G401 (cell line): ENCODE data around the gene RARA. TPM values are rescaled to one million over a fixed set of nuclear protein-coding genes. Genes with fewer than 3 reads are reported as not detected.
"Not testable (repeated sequence)": the region's sequence is repeated elsewhere in the genome, so short reads cannot be mapped to it uniquely, and the experiment has no call there.

Experiments
- DNase-seq: peaks from one replicate; pipeline ENCODE4 v3.0.0-alpha.2; 2015; ENCODE audit warnings: low spot score
- in situ Hi-C: cut with HindIII; loops from 2 replicates; pipeline ENCODE4 v1.10.0; 2016; ENCODE audit warnings: low sequenced_read_pairs, mixed read lengths
- total RNA-seq: library from RNA; depleted of rRNA; stranded (reverse); fragments of >200 nt; shearing (Covaris generic); gene quantifications from 2 replicates; pipeline ENCODE4 v1.2.3, GENCODE V29; 2014

The RARA gene
- total RNA-seq, 1 experiment from 2014 or later: 11.8 TPM

DNA sequence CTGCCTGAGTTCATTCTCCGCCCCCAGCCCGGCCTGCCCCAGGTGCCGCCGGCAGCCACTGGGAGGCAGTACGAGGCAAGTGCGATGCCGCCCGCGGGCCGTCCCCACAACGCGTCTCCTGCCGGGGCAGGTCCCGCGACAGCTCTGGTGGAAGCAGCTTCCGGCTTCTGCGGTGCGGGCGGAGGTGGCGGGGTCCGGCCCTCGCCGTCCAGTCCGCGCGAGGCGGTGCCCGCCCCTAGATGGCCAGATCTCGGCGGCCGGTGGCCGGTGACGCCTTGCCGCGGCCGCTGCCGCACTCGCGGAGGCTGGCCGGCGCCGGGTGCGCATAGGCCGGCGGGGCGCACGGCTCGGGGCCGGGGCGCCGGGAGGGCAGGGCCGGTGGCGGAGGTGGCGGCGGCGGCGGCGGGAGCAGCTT, 53.7 kb downstream of the RARA start:
- DNase-seq: no peak
- in situ Hi-C loops: no loop called here

DNA sequence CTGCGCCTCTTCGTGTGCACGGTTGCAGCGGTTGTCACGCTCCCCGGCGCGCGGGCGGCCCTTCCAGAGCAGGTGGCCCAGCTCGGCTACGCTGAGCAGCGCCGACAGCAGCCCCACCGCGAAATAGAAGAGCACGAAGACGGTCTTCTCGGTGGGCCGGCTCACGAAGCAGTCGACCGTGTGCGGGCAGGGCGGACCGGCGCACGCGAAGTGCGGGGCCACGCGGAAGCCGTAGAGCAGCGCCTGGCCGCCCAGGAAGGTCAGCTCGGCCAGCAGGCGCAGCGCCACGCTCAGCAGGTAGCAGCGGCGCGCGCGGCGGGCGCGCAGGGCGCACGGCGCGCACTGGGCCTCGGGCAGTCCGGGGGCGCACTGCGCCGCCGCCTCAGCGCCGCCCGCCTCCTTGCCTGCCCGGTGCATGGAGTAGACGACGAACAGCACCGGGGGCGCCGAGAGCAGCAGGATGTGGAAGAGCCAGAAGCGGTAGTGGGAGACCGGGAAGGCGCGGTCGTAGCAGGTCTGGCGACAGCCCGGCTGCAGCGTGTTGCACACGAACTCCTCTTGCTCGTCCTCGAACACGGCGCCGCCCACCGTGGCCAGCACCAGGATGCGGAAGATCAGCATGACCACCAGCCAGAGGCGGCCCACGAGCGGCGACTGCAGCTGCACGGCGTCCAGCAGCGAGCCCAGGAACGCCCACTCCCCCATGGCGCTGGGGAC, 54.3 kb downstream of the RARA start:
- in situ Hi-C loops: no loop called here
- no peak for DNase-seq

DNA sequence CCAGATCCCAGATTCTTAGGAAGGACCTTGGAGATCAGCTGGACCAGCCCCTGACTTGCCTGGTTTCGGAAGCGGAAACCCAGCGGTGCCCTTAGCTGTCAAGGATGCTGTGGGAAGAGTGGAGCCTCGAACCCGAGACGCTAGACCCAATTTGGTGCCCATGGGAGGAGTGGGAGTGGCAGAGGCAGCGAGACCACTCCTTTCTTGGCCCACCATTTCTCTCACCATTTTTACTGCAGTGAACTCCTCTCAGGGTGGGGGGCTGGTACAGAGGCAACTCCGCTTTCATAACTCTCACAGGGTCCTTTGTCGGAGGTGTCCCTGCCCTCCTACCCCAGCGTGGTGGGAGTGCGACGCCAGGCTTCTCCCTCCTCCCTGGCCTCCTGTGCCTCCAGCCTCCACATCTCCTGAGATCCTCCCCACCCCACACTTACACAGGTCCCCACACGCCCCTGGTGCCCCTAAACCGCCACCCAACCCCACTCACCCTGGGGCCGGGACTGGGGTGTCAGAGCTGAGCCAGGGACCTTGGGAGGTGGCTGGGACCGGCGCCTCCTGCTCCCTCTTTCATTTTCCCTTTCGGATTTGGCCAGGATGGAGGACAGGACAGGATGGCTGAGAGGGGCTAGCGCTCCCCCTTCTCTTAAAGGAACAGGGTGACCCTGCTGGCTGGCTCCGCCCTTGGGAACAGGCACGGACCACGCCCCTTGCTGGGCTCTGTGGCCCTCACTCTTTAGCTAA, 55.3 kb downstream of the RARA start, which contains the start of gene GJD3:
GJD3 (minus strand) TSS at position 617 of the 741 bp plus-strand sequence. CDS start 922 bp downstream, outside the sequence.
- in situ Hi-C loops: no loop called here
- no peak for DNase-seq

DNA sequence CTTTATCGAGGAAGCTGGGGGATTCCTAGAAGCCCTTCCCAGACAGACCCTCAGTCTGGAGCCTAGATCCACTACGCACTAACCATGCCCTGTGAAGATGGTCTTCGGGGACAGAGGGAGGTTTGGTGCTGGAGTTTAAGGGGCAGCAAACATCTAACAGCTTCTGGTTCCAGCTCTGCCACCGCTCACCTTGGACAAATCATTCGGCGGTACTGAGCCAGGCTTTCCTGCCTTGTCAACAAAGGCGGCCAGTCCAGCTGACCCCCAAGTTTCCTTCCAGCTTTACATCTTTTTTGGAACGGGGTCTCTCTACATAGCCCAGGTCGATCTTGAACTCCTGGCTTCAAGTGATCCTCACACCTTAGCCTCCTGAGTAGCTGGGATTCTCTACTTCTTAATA, 55.9 kb downstream of the RARA start:
- DNase-seq: no peak
- in situ Hi-C loops: no loop called here

DNA sequence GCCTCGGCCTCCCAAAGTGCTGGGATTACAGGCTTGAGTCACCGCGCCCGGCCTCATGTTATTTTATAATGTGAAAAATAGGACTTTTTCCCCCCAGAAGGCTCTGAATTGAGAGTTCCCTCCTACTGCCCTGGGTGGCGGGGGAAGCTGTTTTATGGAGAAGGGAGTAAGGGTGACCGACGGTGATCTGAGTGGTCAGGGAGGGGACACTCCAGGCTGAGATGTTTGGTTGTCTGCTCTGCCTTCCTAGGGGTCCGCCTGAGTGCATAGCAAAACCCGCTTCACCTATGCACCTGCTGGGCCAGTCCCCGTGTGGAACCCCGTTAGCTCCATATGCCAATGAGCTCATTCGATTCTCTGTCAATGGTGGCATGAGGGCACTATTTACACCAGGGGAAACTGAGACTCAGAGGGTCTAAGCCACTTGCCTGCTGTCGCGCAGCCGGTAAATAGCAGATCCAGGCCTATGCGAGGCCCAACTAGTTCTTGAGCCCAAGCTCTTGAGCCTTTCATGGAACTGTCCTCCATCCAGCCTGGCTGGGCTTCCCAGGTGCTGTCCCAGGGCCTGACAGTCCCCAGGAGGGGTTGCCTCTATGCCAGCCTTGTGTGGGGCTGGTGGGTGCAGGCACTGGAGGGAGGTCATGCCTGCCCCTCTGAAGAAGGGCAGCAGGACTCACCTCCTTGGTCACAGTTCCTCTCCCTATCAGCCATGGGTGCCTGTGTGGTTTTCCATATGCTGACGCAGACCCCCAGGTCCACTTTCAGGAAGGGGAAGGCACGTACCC, 57.3 kb downstream of the RARA start:
- in situ Hi-C loops: no loop called here
- no peak for DNase-seq

DNA sequence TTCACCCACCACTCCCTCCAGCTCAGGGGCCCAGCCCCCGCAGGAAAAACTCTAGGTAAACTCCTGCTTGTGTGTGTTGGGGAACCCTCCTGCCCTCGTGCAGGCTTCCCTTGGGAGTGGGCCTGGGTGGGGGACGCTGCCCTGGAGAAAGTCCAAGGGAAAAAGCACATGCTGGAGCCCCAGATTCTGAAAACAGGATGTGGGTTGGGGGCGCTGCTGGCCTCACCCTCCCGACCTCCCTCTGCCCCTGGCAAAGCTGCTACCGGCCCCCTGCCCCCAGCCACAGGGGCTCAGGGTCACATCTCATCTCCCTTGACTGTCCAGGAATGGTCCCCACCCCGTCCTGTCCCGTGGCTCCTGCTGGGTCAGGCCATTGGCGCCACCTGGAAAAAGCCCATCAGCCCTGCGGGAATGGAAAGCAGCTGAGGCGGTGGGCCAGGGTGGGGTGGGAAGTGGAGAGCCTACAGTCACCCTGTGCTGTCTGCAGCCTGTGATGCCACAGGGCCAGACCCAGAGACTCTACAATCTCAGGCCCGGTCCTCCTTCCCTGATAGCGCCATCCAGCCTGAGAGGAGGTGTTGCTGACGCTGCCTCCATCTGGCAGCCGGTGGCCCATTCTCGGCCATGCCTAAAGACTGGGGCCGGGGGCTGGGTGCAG, 58.0 kb downstream of the RARA start:
- in situ Hi-C loops: no loop called here
- no peak for DNase-seq

DNA sequence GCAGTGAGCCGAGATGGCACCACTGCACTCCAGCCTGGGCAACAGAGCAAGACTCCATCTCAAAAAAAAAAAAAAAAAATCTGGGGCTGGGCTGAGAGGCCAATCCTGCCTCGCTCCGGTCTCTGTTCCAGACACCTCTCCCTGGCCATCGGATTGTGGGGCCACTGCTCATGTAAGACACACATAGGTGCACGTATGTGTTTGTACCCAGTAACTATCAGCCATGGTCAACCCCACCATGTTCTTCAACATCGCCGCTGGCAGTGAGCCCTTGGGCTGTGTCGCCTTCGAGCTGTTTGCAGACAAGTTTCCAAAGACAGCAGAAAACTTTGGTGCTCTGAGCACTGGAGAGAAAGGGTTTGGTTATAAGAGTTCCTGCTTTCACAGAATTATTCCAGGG, 58.7 kb downstream of the RARA start:
- in situ Hi-C loops, DNase-seq: not testable (repeated sequence)

DNA sequence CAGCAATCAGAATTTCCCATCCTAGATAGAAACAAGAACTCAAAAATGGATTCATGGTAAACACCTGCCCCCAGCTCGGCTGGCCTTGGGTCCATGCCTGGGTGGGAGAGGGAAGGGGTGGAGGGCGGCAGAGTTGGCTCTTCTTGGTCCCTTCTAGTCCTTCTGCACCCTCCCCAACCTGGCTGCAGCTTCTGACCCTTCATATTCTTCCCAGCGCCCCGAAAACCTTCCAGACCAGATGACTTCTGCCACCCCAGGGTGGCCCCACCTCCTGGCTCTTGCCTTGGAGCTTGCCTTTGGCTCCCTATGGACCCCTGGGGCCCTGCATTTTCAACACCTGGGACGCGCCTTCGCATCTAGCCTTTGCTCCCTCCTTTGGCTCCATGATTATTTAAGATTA, 60.9 kb downstream of the RARA start:
- in situ Hi-C loops: no loop called here
- no peak for DNase-seq

DNA sequence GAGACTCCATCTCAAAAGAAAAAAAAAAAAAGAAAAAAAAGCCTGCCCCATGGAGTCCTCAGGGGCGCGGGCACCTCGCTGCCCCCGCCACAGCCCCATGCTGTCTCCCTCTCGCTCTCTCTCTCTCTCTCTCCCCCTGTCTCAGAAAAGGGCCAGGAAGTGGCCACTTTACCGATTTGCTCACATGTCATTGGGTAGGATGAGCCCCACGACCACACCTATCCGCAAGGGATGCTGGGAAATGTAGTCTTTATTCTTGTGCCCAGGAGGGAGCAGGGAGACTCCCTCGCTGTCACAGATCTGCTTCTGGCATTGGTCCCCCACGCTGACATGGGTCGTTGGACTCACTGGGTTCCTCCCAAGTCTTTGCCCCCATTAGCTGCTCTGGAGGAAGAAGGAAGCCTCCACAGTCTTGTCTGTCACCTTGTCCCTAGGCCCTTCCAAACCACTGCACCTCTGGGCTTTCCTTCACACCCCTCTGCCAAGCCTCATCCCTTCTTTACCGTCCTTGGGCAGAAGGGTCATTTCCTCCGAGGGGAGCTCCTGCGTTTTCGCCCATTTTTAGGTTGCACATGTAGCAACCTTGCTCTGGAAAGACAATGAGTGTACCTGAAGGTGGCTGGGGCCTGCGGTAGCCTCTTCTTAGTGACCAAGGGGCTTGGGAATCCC, 62.4 kb downstream of the RARA start:
- no peak for DNase-seq
- in situ Hi-C loops: no loop called here

DNA sequence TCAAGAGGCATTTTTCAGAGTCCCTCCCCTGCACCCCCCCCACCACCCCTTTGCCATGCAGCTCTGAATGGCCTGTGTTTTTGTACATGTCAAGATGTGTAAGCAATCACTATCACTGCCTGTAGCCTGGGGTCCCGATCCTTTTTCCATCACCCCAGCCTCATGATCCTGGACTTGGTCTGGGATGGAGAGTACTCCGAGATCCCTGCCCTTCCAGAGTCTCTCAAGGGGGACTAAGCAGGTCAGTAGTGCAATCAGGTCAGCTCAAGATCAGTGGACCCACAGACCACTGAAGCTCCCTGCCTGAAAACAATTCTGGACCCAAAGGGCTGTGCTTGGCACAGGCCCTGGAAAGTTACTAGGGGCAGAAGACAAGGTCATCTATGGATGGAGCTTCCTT, 63.1 kb downstream of the RARA start:
- no peak for DNase-seq
- in situ Hi-C loops: no loop called here

DNA sequence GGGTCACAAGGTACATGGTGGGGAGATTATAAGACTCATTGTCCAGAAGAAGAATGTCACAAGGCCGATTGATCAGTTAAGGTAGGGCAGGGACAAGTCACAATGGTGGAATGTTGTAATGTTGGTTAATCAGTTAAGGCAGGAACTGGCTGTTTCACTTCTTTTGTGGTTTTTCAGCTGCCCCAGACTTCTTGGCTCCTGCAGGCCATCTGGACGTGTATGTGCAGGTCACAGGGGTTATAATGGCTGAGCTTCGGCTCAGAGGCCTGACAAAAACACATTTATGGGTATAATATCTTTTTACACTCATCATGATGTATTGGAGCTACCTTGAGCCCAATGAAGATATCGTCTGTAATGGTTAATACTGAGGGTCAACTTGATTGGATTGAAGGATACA, 63.7 kb downstream of the RARA start:
- DNase-seq, in situ Hi-C loops: not testable (repeated sequence)

DNA sequence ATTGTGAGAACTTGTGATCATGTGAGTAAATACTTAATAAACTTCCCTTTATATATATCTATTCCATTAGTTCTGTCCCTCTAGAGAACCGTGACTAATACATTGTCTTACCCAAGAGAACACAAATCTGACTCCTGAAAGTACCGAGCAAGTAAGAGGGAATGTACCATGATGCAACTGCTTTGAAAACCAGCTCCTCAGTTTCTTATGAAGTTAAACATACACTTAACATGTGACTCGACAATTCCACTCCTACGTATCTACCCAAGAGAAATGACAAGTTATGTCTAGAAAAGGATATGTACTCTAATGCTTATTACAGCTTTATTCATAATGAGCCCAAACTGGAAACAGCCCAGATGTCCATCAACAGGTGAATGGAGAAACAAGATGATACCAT, 64.3 kb downstream of the RARA start:
- DNase-seq: no peak
- in situ Hi-C loops: no loop called here

DNA sequence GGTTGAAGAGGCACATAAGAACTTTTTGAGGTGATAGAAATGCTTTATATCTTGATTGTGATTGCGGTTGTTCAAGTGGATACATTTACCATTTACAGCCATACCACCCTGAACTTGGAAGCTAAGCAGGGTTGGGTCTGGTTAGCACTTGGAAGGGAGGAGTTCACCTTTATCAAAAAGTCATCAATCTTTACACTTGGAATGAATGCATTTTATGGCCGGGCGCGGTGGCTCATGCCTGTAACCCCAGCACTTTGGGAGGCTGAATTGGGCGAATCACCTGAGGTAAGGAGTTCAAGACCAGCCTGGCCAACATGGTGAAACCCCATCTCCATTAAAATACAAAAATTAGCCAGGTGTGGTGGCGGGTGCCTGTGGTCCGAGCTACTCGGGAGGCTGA, 65.0 kb downstream of the RARA start:
- DNase-seq: no peak
- in situ Hi-C loops: no loop called here

DNA sequence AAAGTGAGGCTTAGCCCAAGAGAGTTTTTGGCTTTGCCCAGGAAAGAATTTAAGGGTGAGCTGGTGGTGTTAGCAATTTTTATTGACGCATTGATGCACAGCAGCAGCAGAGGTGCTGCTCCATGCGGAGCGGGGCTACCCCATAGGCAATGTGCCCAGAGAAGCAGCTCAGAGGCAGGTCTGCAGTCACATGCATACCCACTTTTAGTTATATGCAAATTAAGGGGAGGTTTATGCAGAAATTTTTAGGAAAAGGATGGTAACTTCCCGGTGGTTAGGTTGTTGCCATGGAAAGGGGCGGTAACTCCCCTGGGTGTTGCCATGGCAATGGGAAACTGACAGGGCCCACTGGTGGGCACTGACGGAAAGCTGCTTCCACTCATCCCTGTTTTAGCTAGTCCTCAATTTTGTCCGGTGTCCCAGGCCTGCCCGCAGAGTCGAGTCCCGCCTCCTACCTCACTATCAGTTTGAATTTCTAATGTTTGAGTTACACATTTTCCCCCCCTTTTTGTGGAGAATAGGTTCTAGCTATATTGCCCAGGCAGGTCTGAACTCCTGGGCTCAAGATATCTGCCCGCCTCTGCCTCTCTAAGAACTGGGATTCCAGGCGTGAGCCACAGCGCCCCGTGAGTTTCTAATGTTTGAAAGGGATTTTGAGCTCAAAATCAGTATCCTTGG, 66.0 kb downstream of the RARA start:
- in situ Hi-C loops: no loop called here
- no peak for DNase-seq

DNA sequence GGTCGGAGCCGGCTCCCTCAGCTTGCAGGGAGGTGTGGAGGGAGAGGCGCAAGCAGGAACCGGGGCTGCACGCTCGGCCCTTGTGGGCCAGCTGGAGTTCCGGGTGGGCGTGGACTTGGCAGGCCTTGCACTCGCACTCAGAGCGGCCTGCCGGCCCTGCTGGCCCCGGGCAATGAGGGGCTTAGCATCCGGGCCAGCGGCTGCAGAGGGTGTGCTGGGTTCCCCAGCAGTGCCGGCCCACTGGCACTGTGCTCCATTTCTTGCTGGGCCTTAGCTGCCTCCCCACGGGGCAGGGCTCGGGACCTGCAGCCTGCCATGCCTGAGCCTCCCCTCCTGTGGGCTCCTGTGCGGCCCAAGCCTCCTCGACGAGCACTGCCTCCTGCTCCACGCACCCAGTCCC, 66.8 kb downstream of the RARA start:
- in situ Hi-C loops, DNase-seq: not testable (repeated sequence)

DNA sequence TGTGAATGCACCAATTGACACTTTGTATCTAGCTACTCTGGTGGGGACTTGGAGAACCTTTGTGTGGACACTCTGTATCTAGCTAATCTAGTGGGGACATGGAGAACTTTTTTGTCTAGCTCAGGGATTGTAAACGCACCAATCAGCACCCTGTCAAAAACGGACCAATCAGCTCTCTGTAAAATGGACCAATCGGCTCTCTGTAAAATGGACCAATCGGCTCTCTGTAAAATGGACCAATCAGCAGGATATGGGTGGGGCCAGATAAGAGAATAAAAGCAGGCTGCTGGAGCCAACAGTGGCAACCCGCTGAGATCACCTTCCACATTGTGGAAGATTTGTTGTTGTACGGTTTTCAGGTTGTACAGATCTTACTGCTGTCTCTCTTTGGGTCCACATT, 67.6 kb downstream of the RARA start:
- in situ Hi-C loops, DNase-seq: not testable (repeated sequence)

DNA sequence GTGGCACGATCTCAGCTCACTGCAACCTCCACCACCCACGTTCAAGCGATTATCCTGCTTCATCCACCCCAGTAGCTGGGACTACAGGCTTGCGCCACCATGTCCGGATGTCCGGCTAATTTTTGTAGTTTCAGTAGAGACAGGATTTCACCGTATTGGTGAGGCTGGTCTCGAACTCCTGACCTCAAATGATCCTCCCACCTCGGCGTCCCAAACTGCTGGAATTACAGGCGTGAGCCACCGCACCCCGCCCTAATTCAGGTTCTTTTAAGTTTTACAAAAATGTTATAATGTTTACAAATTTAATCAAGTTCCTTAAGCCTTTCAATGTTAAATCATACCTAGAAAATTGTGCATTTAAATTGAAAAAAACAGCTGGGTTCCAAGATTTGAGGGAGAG, 68.9 kb downstream of the RARA start:
- in situ Hi-C loops: no loop called here
- no peak for DNase-seq

DNA sequence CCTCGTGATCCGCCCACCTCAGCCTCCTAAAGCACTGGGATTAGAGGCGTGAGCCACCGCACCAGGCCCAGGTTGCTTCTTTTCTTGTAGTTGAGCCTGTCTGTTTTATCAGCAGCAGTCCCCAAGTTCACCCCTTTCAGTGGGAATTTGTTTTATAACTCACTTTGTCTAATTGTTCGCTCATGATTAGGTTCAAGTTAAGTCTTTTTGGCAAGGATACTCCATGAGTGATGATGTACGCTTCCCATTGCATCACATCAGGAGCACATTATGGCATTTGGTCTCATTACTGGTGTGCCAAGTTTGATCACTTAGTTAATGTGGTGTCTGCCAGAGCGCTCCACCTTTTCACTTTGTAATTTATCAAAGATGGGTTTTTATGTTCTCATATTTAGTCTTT, 70.0 kb downstream of the RARA start:
- no peak for DNase-seq

More for the DNA sequence above, 70.0 kb downstream of the RARA start:
- in situ Hi-C loops: no loop called here
